ENCODE results near the gene CD7.

Gene CD7

DNA sequence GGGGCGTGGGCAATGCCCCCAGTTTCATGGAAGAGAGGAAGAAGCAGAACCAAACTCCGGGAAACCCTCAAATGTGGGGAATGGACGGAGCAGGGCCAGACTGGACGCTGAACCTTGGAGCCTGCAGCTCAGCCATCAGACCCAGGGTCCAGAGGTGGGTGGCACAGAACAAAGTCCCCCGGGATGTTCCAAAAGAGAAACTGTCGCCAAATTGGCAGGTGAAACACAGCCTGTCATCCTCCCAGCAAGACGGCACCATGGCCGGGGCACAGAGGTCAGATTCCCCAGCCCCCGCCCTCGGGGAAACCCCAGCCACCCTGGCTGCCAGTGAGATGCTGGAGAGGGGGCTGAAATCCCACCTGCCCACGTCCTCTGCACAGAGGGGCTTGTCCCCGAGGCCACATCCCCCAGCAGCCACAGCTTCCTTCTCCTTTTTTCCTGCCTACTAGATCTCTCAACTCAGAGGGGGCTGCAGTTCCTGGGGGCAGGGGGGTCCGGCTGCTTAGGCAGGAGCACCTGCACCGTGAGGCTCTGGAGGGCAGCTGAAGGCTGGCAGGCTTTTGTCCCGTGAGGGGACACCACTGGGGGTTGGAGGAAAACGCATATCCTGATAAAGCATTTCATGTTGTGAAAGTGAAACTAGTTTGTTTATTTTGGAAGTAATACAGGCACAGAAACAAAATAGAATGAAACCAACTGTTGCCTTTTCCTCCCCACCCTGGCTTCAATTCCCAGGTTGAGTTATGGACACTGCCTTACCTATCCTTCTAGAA is 17.4 kb upstream of the CD7 start:
- peak overlapping the region; percentile 60 to 70 for H3K9ac ChIP-seq (ENCODE audit: low read depth in 1 of 2, low read length in 2 of 2)
- H3K27me3 ChIP-seq (ENCODE audit: control insufficient read depth in 1 of 2, insufficient read depth in 2 of 2, low read length in 2 of 2), result peaks cover 14 to 19% of the 10 kb centered on the region in 2 donors
- no peak overlapping the region for H3K27ac ChIP-seq (ENCODE audit: low read depth, low read length)
- no peaks in the 10 kb centered on the region for H3K36me3 ChIP-seq (ENCODE audit: control insufficient read depth in 1 of 2, insufficient read depth in 2 of 2, low read length in 2 of 2)
- peak overlapping the region; percentile 67 to 79 for H3K4me3 ChIP-seq (ENCODE audit: low read depth in 1 of 2, low read length in 2 of 2)
- H3K4me1 ChIP-seq (ENCODE audit: control insufficient read depth in 1 of 2, insufficient read depth in 2 of 2, low read length in 2 of 2), result peaks cover 42 to 63% of the 10 kb centered on the region in 2 donors
- H3K9me3 ChIP-seq (ENCODE audit: control insufficient read depth in 1 of 2, low read length in 2 of 2), result no peaks in the 10 kb centered on the region

DNA sequence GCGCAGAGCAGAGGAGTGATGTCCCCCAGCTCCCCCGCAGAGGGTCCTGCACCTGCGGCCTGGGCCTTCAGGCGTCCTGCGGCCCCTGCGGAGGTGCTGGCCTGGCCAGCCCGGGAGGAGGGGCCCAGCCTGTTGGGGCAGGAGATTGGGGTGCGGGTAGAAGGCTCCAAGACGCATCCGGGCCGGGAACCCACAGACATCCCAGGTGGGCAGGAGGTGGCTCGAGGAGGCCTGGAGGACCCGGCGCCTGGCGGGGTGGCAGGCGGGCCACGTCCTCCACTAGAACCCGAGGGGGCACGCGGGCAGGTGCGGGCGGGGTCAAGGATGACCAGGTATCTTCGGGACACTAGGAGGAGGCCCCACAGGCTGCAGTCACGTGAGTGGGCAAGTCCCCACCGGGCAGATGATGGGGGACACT is 16.8 kb upstream of the CD7 start:
- H3K4me1 ChIP-seq (ENCODE audit: control insufficient read depth in 1 of 2, insufficient read depth in 2 of 2, low read length in 2 of 2), result peaks cover 43 to 64% of the 10 kb centered on the region in 2 donors
- peak overlapping the region in 1 of 2 donors; percentile 70 for H3K9ac ChIP-seq (ENCODE audit: low read depth in 1 of 2, low read length in 2 of 2)
- H3K4me3 ChIP-seq (ENCODE audit: low read depth in 1 of 2, low read length in 2 of 2), result peak overlapping the region; percentile 67 to 79
- peaks cover 14 to 19% of the 10 kb centered on the region in 2 donors for H3K27me3 ChIP-seq (ENCODE audit: control insufficient read depth in 1 of 2, insufficient read depth in 2 of 2, low read length in 2 of 2)
- no peak overlapping the region for H3K27ac ChIP-seq (ENCODE audit: low read depth, low read length)
- H3K9me3 ChIP-seq (ENCODE audit: control insufficient read depth in 1 of 2, low read length in 2 of 2), result no peaks in the 10 kb centered on the region
- no peaks in the 10 kb centered on the region for H3K36me3 ChIP-seq (ENCODE audit: control insufficient read depth in 1 of 2, insufficient read depth in 2 of 2, low read length in 2 of 2)

GRCh38 chr17:82333279-82334171 is 16.1 kb upstream of the CD7 start, which contains the start of gene SECTM1:
TSS of gene SECTM1 (minus strand) at chr17:82333766. CDS start at chr17:82327240, 6,526 bp downstream.
- peaks cover 14 to 19% of the 10 kb centered on the region in 2 donors for H3K27me3 ChIP-seq (ENCODE audit: control insufficient read depth in 1 of 2, insufficient read depth in 2 of 2, low read length in 2 of 2)
- peak within 1 kb of the TSS; percentile 79 for H3K4me3 ChIP-seq (ENCODE audit: low read depth in 1 of 2, low read length in 2 of 2)
- no peaks in the 10 kb centered on the region for H3K36me3 ChIP-seq (ENCODE audit: control insufficient read depth in 1 of 2, insufficient read depth in 2 of 2, low read length in 2 of 2)
- H3K9me3 ChIP-seq (ENCODE audit: control insufficient read depth in 1 of 2, low read length in 2 of 2), result no peaks in the 10 kb centered on the region
- H3K4me1 ChIP-seq (ENCODE audit: control insufficient read depth in 1 of 2, insufficient read depth in 2 of 2, low read length in 2 of 2), result peaks cover 43 to 64% of the 10 kb centered on the region in 2 donors
- H3K27ac ChIP-seq (ENCODE audit: low read depth, low read length), result peak within 1 kb of the TSS; percentile 63
- H3K9ac ChIP-seq (ENCODE audit: low read depth in 1 of 2, low read length in 2 of 2), result peak within 1 kb of the TSS; percentile 70 to 72

DNA sequence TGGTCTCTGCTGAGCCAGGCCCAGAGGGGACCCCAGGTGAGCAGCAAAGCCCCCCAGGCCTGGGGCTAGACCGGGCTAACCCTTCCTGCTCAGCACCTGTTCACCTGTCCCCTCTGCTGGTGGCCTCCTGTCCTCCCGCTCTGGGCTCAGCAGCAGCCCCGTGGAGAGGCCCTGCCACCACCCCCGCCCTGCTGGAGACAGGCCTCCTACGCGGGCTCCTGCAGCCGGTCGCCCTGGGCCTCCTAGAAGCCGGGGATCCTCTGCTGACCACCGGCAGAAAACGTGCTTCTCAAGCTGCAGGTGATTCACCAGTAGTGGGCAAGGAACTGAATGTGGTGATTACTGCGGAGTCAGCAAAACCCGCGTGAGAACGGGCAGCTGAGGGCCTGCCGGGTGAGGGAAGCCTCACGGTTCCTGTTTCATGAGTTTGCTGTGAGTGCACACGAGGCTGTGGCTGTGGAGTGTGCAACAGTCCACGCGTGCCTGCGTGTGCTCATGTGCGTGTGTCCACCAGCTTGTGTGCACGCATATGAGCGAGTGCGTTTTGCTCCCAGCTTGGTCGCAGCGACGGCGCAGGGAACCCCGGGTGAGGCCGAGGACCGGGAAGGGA is 15.4 kb upstream of the CD7 start:
- peaks cover 14 to 19% of the 10 kb centered on the region in 2 donors for H3K27me3 ChIP-seq (ENCODE audit: control insufficient read depth in 1 of 2, insufficient read depth in 2 of 2, low read length in 2 of 2)
- peak overlapping the region; percentile 79 for H3K4me3 ChIP-seq (ENCODE audit: low read depth in 1 of 2, low read length in 2 of 2)
- H3K27ac ChIP-seq (ENCODE audit: low read depth, low read length), result peak overlapping the region; percentile 63
- peak overlapping the region; percentile 69 to 72 for H3K9ac ChIP-seq (ENCODE audit: low read depth in 1 of 2, low read length in 2 of 2)
- peaks cover 48 to 71% of the 10 kb centered on the region in 2 donors for H3K4me1 ChIP-seq (ENCODE audit: control insufficient read depth in 1 of 2, insufficient read depth in 2 of 2, low read length in 2 of 2)
- H3K9me3 ChIP-seq (ENCODE audit: control insufficient read depth in 1 of 2, low read length in 2 of 2), result no peaks in the 10 kb centered on the region
- no peaks in the 10 kb centered on the region for H3K36me3 ChIP-seq (ENCODE audit: control insufficient read depth in 1 of 2, insufficient read depth in 2 of 2, low read length in 2 of 2)

- H3K27ac ChIP-seq (ENCODE audit: low read depth, low read length), result no peak overlapping the region
- H3K9me3 ChIP-seq (ENCODE audit: control insufficient read depth in 1 of 2, low read length in 2 of 2), result no peaks in the 10 kb centered on the region
- peaks cover 14 to 19% of the 10 kb centered on the region in 2 donors for H3K27me3 ChIP-seq (ENCODE audit: control insufficient read depth in 1 of 2, insufficient read depth in 2 of 2, low read length in 2 of 2)
- H3K36me3 ChIP-seq (ENCODE audit: control insufficient read depth in 1 of 2, insufficient read depth in 2 of 2, low read length in 2 of 2), result no peaks in the 10 kb centered on the region
- peaks cover 52 to 71% of the 10 kb centered on the region in 2 donors for H3K4me1 ChIP-seq (ENCODE audit: control insufficient read depth in 1 of 2, insufficient read depth in 2 of 2, low read length in 2 of 2)
- H3K9ac ChIP-seq (ENCODE audit: low read depth in 1 of 2, low read length in 2 of 2), result peak overlapping the region; percentile 2 to 57
- peak overlapping the region; percentile 15 to 79 for H3K4me3 ChIP-seq (ENCODE audit: low read depth in 1 of 2, low read length in 2 of 2)
Measured at GRCh38 chr17:82331345-82331939, 14.0 kb upstream of the CD7 start.

DNA sequence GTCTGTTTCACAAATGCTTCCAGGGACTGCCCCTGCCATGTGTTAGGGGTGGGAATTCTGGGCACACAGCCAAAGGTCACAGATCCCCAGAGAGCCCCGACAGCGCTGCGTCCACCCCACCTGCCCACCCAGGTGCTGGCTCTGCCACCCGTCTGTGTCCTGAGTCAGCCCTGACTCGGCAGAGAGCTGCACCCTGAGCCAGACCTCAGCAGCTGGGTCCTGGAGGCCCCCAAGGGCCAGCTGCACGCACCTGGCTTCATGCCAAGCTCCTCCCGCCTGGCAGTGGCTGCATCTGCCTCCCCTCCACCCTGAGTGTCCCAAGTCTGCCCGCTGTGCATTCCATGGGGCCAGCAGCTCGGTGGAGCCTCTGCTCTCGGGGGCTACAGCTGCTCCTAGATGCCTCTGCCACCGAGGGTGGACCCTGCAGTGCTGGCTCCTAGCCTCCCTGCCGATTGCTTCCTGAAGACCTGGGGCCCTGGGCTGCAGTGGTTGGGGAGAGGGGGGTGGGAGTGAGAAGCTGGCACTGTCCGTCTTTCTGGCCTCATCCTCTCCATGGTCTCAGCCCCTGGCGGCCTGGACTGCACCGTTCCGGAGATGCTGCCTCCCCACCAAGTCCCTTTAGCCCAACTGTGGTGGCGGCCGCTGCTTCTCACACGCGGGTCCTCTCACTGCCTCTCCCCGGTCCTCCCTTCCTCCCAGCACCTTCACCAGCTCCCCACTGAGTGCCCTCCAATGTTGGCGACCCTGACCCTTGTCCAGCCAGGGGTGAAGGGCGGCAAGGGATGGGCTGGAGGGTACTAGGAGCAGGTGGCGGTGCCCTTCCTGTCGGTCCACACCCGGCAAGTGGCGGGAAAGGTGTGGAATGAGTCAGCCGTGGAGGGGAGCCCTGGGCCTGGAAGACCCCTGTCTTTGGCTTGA is 13.2 kb upstream of the CD7 start:
- no peak overlapping the region for H3K27ac ChIP-seq (ENCODE audit: low read depth, low read length)
- H3K36me3 ChIP-seq (ENCODE audit: control insufficient read depth in 1 of 2, insufficient read depth in 2 of 2, low read length in 2 of 2), result no peaks in the 10 kb centered on the region
- peaks cover 14 to 19% of the 10 kb centered on the region in 2 donors for H3K27me3 ChIP-seq (ENCODE audit: control insufficient read depth in 1 of 2, insufficient read depth in 2 of 2, low read length in 2 of 2)
- peaks cover 54 to 72% of the 10 kb centered on the region in 2 donors for H3K4me1 ChIP-seq (ENCODE audit: control insufficient read depth in 1 of 2, insufficient read depth in 2 of 2, low read length in 2 of 2)
- H3K4me3 ChIP-seq (ENCODE audit: low read depth in 1 of 2, low read length in 2 of 2), result peak overlapping the region; percentile 10 to 43
- H3K9me3 ChIP-seq (ENCODE audit: control insufficient read depth in 1 of 2, low read length in 2 of 2), result no peaks in the 10 kb centered on the region
- peak overlapping the region; percentile 32 to 57 for H3K9ac ChIP-seq (ENCODE audit: low read depth in 1 of 2, low read length in 2 of 2)

GRCh38 chr17:82329683-82330321 is 12.4 kb upstream of the CD7 start:
- Histone ChIP-seq H3K9me3 (ENCODE audit: control insufficient read depth in 1 of 2, low read length in 2 of 2) (no peaks in the 10 kb centered on the region), H3K9ac (ENCODE audit: low read depth in 1 of 2, low read length in 2 of 2) (peak overlapping the region; percentile 32 to 57), H3K27ac (ENCODE audit: low read depth, low read length) (no peak overlapping the region), H3K27me3 (ENCODE audit: control insufficient read depth in 1 of 2, insufficient read depth in 2 of 2, low read length in 2 of 2) (peaks cover 14 to 19% of the 10 kb centered on the region in 2 donors), H3K4me1 (ENCODE audit: control insufficient read depth in 1 of 2, insufficient read depth in 2 of 2, low read length in 2 of 2) (peaks cover 61 to 72% of the 10 kb centered on the region in 2 donors), H3K4me3 (ENCODE audit: low read depth in 1 of 2, low read length in 2 of 2) (peak overlapping the region; percentile 10 to 43), H3K36me3 (ENCODE audit: control insufficient read depth in 1 of 2, insufficient read depth in 2 of 2, low read length in 2 of 2) (no peaks in the 10 kb centered on the region)

DNA sequence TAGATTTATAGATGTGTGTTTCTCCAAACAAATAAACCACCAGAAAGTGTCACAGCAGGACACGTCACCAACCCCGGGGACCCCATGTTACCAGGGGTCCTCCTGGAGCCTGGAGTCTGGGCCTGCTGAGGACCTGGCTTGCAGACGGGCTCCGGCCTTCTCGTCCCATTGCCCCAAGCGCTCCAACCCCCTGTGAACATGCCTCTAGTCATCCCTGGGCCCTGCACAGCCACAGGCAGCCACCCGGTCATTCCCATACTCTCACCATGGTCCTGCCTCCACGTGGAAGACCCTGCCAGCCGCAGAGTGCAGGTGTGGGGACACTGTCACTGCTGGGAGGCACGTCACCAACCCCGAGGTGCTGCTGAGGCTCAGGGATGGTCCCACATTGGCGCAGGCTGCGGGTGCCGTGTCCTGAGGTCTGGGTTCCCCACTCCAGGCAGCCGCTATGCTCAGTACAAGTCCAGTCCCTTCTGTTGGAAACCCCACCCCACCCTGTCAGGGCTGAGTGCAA is 11.6 kb upstream of the CD7 start:
- H3K9me3 ChIP-seq (ENCODE audit: control insufficient read depth in 1 of 2, low read length in 2 of 2), result no peaks in the 10 kb centered on the region
- H3K4me3 ChIP-seq (ENCODE audit: low read depth in 1 of 2, low read length in 2 of 2), result no peak overlapping the region
- H3K27me3 ChIP-seq (ENCODE audit: control insufficient read depth in 1 of 2, insufficient read depth in 2 of 2, low read length in 2 of 2), result peaks cover 14 to 19% of the 10 kb centered on the region in 2 donors
- peak overlapping the region; percentile 57 to 58 for H3K9ac ChIP-seq (ENCODE audit: low read depth in 1 of 2, low read length in 2 of 2)
- H3K27ac ChIP-seq (ENCODE audit: low read depth, low read length), result peak overlapping the region; percentile 83
- no peaks in the 10 kb centered on the region for H3K36me3 ChIP-seq (ENCODE audit: control insufficient read depth in 1 of 2, insufficient read depth in 2 of 2, low read length in 2 of 2)
- H3K4me1 ChIP-seq (ENCODE audit: control insufficient read depth in 1 of 2, insufficient read depth in 2 of 2, low read length in 2 of 2), result peaks cover 58 to 67% of the 10 kb centered on the region in 2 donors

Data from duodenal mucosa (tissue), 2 donors.